ENCODE data around the gene GPX7.

DNA sequence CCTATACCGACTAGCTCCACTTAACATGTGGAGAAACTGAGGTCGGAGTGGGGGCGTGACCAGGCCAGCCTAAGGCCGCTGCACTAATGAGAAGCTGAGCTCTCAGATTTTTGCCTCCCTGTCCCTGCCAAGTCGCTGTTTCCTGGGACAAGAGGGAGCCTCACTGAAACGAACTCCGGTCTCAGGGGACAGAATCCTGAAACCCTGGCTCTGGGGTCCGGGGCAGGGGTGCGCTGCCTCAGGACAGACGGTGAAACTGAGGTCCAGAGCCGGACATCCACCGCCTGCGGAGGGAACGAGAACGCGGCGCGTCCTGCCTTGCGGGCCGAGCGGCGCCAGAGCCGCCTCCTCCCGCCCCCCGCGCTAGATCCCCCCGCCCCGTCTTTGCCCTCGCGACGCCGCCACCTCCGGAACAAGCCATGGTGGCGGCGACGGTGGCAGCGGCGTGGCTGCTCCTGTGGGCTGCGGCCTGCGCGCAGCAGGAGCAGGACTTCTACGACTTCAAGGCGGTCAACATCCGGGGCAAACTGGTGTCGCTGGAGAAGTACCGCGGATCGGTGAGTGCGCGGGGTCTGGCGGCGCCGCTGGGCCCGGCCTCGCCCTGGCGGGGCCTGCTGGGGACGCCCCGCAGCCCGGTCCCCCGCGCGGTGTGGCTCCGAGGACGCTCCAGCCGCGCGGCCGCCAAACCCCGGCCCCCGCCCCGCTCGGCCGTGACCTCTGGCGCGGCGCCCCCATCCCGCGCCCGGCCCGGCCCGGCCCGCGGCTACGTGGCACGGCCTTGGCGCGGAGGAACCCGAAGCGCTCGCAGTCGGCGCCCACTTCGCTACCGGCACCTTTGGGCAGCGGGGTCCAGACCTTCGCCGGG lies at the start of gene GPX7:
- TF ChIP-seq POLR2AphosphoS5 (IDR thresholded peaks at IDR 0.05; ENCODE audit: low read depth, low read length) (peak; percentile 58; the same call in 1 of the 2 replicates), TAF1 (IDR thresholded peaks at IDR 0.05; ENCODE audit: borderline replicate concordance, low read depth, low read length) (peak; percentile 5; the same call in 1 of the 2 replicates), POLR2A (IDR thresholded peaks at IDR 0.05; ENCODE audit: low read depth, low read length) (peak; percentile 80; the same call in 1 of the 2 replicates)
